ENCODE results near the gene ACAD10.
"Not testable (repeated sequence)": the region's sequence is repeated elsewhere in the genome, so short reads cannot be mapped to it uniquely, and the experiment has no call there.

The ACAD10 gene

GRCh38 chr12:111753144-111753881, 67.5 kb downstream of the ACAD10 start:
- DNase-seq (ENCODE audit: low read depth), result no peak

- DNase-seq (ENCODE audit: low read depth), result no peak
Measured at GRCh38 chr12:111754671-111755070, 68.8 kb downstream of the ACAD10 start.

GRCh38 chr12:111756196-111756595, 70.3 kb downstream of the ACAD10 start:
- DNase-seq (ENCODE audit: low read depth), result no peak

- DNase-seq (ENCODE audit: low read depth), result no peak
Measured at GRCh38 chr12:111756681-111757080, 70.8 kb downstream of the ACAD10 start.

- DNase-seq (ENCODE audit: low read depth), result no peak
Measured at GRCh38 chr12:111757361-111758119, 71.7 kb downstream of the ACAD10 start.

- DNase-seq (ENCODE audit: low read depth), result no peak
Measured at GRCh38 chr12:111758120-111758561, 72.3 kb downstream of the ACAD10 start.

- no peak for DNase-seq (ENCODE audit: low read depth)
Measured at GRCh38 chr12:111759271-111759670, 73.4 kb downstream of the ACAD10 start.

- no peak for DNase-seq (ENCODE audit: low read depth)
Measured at GRCh38 chr12:111759991-111760390, 74.1 kb downstream of the ACAD10 start.

- no peak for DNase-seq (ENCODE audit: low read depth)
Measured at GRCh38 chr12:111761099-111761498, 75.2 kb downstream of the ACAD10 start.

GRCh38 chr12:111761706-111762105, 75.9 kb downstream of the ACAD10 start:
- DNase-seq (ENCODE audit: low read depth), result no peak

- DNase-seq (ENCODE audit: low read depth), result not testable (repeated sequence)
Measured at GRCh38 chr12:111763552-111763951, 77.7 kb downstream of the ACAD10 start.

GRCh38 chr12:111764120-111764821, 78.4 kb downstream of the ACAD10 start:
- DNase-seq (ENCODE audit: low read depth), result no peak

- peak; percentile 11 for DNase-seq (ENCODE audit: low read depth)
Measured at GRCh38 chr12:111766608-111767361, 80.9 kb downstream of the ACAD10 start, which contains the start of gene ALDH2. Gene ALDH2 (plus strand): TSS chr12:111766933. CDS start chr12:111766983, 50 bp downstream.

- DNase-seq (ENCODE audit: low read depth), result no peak
Measured at GRCh38 chr12:111767362-111768158, 81.7 kb downstream of the ACAD10 start.

GRCh38 chr12:111768159-111768895, 82.5 kb downstream of the ACAD10 start:
- no peak for DNase-seq (ENCODE audit: low read depth)

GRCh38 chr12:111769599-111769998, 83.7 kb downstream of the ACAD10 start:
- no peak for DNase-seq (ENCODE audit: low read depth)

GRCh38 chr12:111773801-111774551, 88.1 kb downstream of the ACAD10 start:
- no peak for DNase-seq (ENCODE audit: low read depth)

GRCh38 chr12:111775205-111776193, 89.6 kb downstream of the ACAD10 start:
- no peak for DNase-seq (ENCODE audit: low read depth)
